Stimulated activated effector memory CD8-positive, alpha-beta T cell treated with anti-CD3 and anti-CD28 coated beads, Interleukin-12 subunit alpha, Interleukin-12 subunit beta, amount 100 ng/mL, for 72 hours (primary cell): Measurements from ENCODE around the gene MAX.
"Not testable (repeated sequence)": the region's sequence is repeated elsewhere in the genome, so short reads cannot be mapped to it uniquely, and the experiment has no call there.

Source experiments
- ATAC-seq: fragments of 150-1000 bp; cut with Tn5 transposase; 2 replicates; pipeline ENCODE4 v1.10.0; 2021
- DNase-seq, 2 donors: peaks; one replicate each; pipeline ENCODE4 v3.0.0; 2021 to 2022; ENCODE audit warnings: low spot score in 2 of 2
- H3K27ac Mint-ChIP-seq: one replicate; pipeline ENCODE4 v1.8.0; 2022; ENCODE audit warnings: mild to moderate bottlenecking, mixed read lengths
- H3K36me3 Mint-ChIP-seq: one replicate; pipeline ENCODE4 v1.8.0; 2022; ENCODE audit warnings: mild to moderate bottlenecking, mixed read lengths
- H3K4me1 Mint-ChIP-seq: one replicate; pipeline ENCODE4 v1.8.0; 2022; ENCODE audit warnings: mixed read lengths
- H3K4me3 Mint-ChIP-seq: one replicate; pipeline ENCODE4 v1.8.0; 2022; ENCODE audit warnings: mild to moderate bottlenecking, mixed read lengths
- H3K9me3 Mint-ChIP-seq: one replicate; pipeline ENCODE4 v1.8.0; 2022; ENCODE audit warnings: mixed read lengths

Gene MAX

GRCh38 chr14:65086686-65087085 lies 15.6 kb downstream of the MAX start:
- not testable (repeated sequence) for ATAC-seq, DNase-seq, H3K27ac Mint-ChIP-seq, H3K4me3 Mint-ChIP-seq, H3K9me3 Mint-ChIP-seq
- Mint-ChIP-seq H3K36me3 (peaks cover 98% of the 10 kb centered on the region), H3K4me1 (peaks cover 44% of the 10 kb centered on the region)

- Mint-ChIP-seq H3K27ac (peak overlapping the region; percentile 80), H3K4me3 (no peak overlapping the region)
These were observed 17.5 kb downstream of the MAX start for GRCh38 chr14:65084554-65085505.

GRCh38 chr14:65082930-65083329 lies 19.4 kb downstream of the MAX start:
- peaks cover 65% of the 10 kb centered on the region for H3K4me1 Mint-ChIP-seq
- peak overlapping the region; percentile 83 for H3K27ac Mint-ChIP-seq
- peaks cover 100% of the 10 kb centered on the region for H3K36me3 Mint-ChIP-seq
- DNase-seq, result no peak
- no peaks in the 10 kb centered on the region for H3K9me3 Mint-ChIP-seq
- no peak for ATAC-seq
- H3K4me3 Mint-ChIP-seq, result no peak overlapping the region

More at GRCh38 chr14:65084554-65085505, 17.5 kb downstream of the MAX start:
- DNase-seq (no peak), ATAC-seq (no peak)
- peaks cover 99% of the 10 kb centered on the region for H3K36me3 Mint-ChIP-seq
- no peaks in the 10 kb centered on the region for H3K9me3 Mint-ChIP-seq
- H3K4me1 Mint-ChIP-seq, result peaks cover 58% of the 10 kb centered on the region

GRCh38 chr14:65080960-65081747 lies 21.2 kb downstream of the MAX start:
- peaks cover 100% of the 10 kb centered on the region for H3K36me3 Mint-ChIP-seq
- H3K4me1 Mint-ChIP-seq, result peaks cover 59% of the 10 kb centered on the region
- DNase-seq, result no peak
- H3K27ac Mint-ChIP-seq, result peak overlapping the region; percentile 83
- no peak overlapping the region for H3K4me3 Mint-ChIP-seq
- no peaks in the 10 kb centered on the region for H3K9me3 Mint-ChIP-seq
- ATAC-seq, result no peak

GRCh38 chr14:65079768-65080167 lies 22.5 kb downstream of the MAX start:
- Mint-ChIP-seq H3K36me3 (peaks cover 100% of the 10 kb centered on the region), H3K9me3 (no peaks in the 10 kb centered on the region), H3K4me1 (peaks cover 55% of the 10 kb centered on the region), H3K27ac (peak overlapping the region; percentile 83), H3K4me3 (no peak overlapping the region)
- DNase-seq, result no peak
- ATAC-seq, result no peak

GRCh38 chr14:65079201-65079600 lies 23.1 kb downstream of the MAX start:
- Mint-ChIP-seq H3K9me3 (no peaks in the 10 kb centered on the region), H3K36me3 (peaks cover 100% of the 10 kb centered on the region), H3K4me3 (no peak overlapping the region), H3K27ac (no peak overlapping the region), H3K4me1 (peaks cover 54% of the 10 kb centered on the region)
- no peak for DNase-seq
- no peak for ATAC-seq

- H3K4me1 Mint-ChIP-seq, result peaks cover 49% of the 10 kb centered on the region
- no peak overlapping the region for H3K27ac Mint-ChIP-seq
These were observed 25.0 kb downstream of the MAX start for GRCh38 chr14:65077318-65077717.

GRCh38 chr14:65075628-65076325 lies 26.5 kb downstream of the MAX start:
- DNase-seq (no peak), ATAC-seq (no peak)
- Mint-ChIP-seq H3K36me3 (peaks cover 85% of the 10 kb centered on the region), H3K9me3 (no peaks in the 10 kb centered on the region), H3K27ac (peak overlapping the region; percentile 36), H3K4me3 (no peak overlapping the region), H3K4me1 (peaks cover 33% of the 10 kb centered on the region)

More at GRCh38 chr14:65077318-65077717, 25.0 kb downstream of the MAX start:
- ATAC-seq, result no peak
- Mint-ChIP-seq H3K9me3 (no peaks in the 10 kb centered on the region), H3K4me3 (no peak overlapping the region), H3K36me3 (peaks cover 96% of the 10 kb centered on the region)
- no peak for DNase-seq

GRCh38 chr14:65074449-65075150 lies 27.7 kb downstream of the MAX start:
- DNase-seq (no peak), ATAC-seq (no peak)
- H3K9me3 Mint-ChIP-seq, result no peaks in the 10 kb centered on the region
- peaks cover 22% of the 10 kb centered on the region for H3K4me1 Mint-ChIP-seq
- H3K36me3 Mint-ChIP-seq, result peaks cover 74% of the 10 kb centered on the region
- peak overlapping the region; percentile 87 for H3K27ac Mint-ChIP-seq
- H3K4me3 Mint-ChIP-seq, result no peak overlapping the region

GRCh38 chr14:65073605-65074201 lies 28.6 kb downstream of the MAX start:
- Mint-ChIP-seq H3K9me3 (no peaks in the 10 kb centered on the region), H3K4me3 (no peak overlapping the region), H3K27ac (peak overlapping the region; percentile 87), H3K36me3 (peaks cover 65% of the 10 kb centered on the region), H3K4me1 (peaks cover 17% of the 10 kb centered on the region)
- no peak for DNase-seq
- ATAC-seq, result no peak

GRCh38 chr14:65072937-65073336 lies 29.4 kb downstream of the MAX start:
- Mint-ChIP-seq H3K27ac (peak overlapping the region; percentile 71), H3K4me3 (no peak overlapping the region), H3K9me3 (no peaks in the 10 kb centered on the region), H3K4me1 (peaks cover 17% of the 10 kb centered on the region), H3K36me3 (peaks cover 57% of the 10 kb centered on the region)
- ATAC-seq, result peak; percentile 16
- no peak for DNase-seq

GRCh38 chr14:65072256-65072655 lies 30.1 kb downstream of the MAX start:
- DNase-seq (no peak), ATAC-seq (no peak)
- no peaks in the 10 kb centered on the region for H3K9me3 Mint-ChIP-seq
- peak overlapping the region; percentile 71 for H3K27ac Mint-ChIP-seq
- H3K36me3 Mint-ChIP-seq, result peaks cover 55% of the 10 kb centered on the region
- H3K4me1 Mint-ChIP-seq, result peaks cover 17% of the 10 kb centered on the region
- no peak overlapping the region for H3K4me3 Mint-ChIP-seq

- Mint-ChIP-seq H3K4me1 (peaks cover 17% of the 10 kb centered on the region), H3K4me3 (no peak overlapping the region), H3K9me3 (no peaks in the 10 kb centered on the region), H3K36me3 (peaks cover 55% of the 10 kb centered on the region), H3K27ac (no peak overlapping the region)
- ATAC-seq, result no peak
- DNase-seq, result no peak
These were observed 30.8 kb downstream of the MAX start for GRCh38 chr14:65071544-65071943.

- H3K27ac Mint-ChIP-seq, result no peak overlapping the region
These were observed 31.8 kb downstream of the MAX start for GRCh38 chr14:65070471-65070976.

More at GRCh38 chr14:65070471-65070976, 31.8 kb downstream of the MAX start:
- H3K4me3 Mint-ChIP-seq, result no peak overlapping the region
- H3K9me3 Mint-ChIP-seq, result no peaks in the 10 kb centered on the region
- peaks cover 17% of the 10 kb centered on the region for H3K4me1 Mint-ChIP-seq
- H3K36me3 Mint-ChIP-seq, result peaks cover 55% of the 10 kb centered on the region
- DNase-seq, result no peak
- ATAC-seq, result no peak
